HepG2 (cell line): ENCODE results near the gene RNFT2. TPM values are rescaled to one million over a fixed set of nuclear protein-coding genes. Genes with fewer than 3 reads are reported as not detected.

Experiments used
- ATAC-seq: fragments of 200-7000 bp; cut with Tn5 transposase; 3 replicates; pipeline ENCODE4 v1.9.1; 2020; ENCODE audit warnings: mild to moderate bottlenecking, moderate library complexity
- BruUV-seq: library from RNA; stranded (reverse); fragments of 400-500 nt; replicated peaks from 2 replicates; lab custom pipeline; 2021; lab: Mats Ljungman, UMichigan
- CTCF ChIA-PET: fragments of 300-600 bp; formaldehyde crosslinking; extraction: SDS; loops from one replicate; lab custom pipeline; 2021; ENCODE audit warnings: low total read pairs, inconsistent platforms, low intra/inter-chr PET ratio; lab: Yijun Ruan, JAX
- POLR2A ChIA-PET: fragments of 350-600 bp; sonication (Branson Sonifier 250); formaldehyde crosslinking; loops from one replicate; lab custom pipeline; 2020; ENCODE audit warnings: antibody characterized with exemption, inconsistent platforms; lab: Yijun Ruan, JAX
- DNase-seq: peaks from one replicate; pipeline ENCODE4 v3.0.0-alpha.2; 2015; ENCODE audit warnings: low spot score
- FAIRE-seq: peaks from 3 replicates; lab custom pipeline; 2011; peaks lifted over from hg19 to GRCh38; lab: Jason Lieb, UNC
- H2AFZ ChIP-seq: one replicate; pipeline ENCODE4 v1.6.1; 2011; ENCODE audit warnings: low read length, inconsistent platforms
- H3K27ac ChIP-seq: fragments of 300-600 bp; 3 replicates; pipeline ENCODE4 v1.8.0; 2011; ENCODE audit warnings: mixed run types, mild to moderate bottlenecking, mixed read lengths, low read length, inconsistent platforms; ENCODE audit not compliant: insufficient read depth; ENCODE audit errors: extremely low read length
- H3K27me3 ChIP-seq, 2 experiments: fragments of 200-600 bp in 1 of 2; 2 replicates in 1 of 2; 3 replicates in 1 of 2; pipeline versions ENCODE4 v1.6.0 to v1.8.0; 2011; ENCODE audit warnings: low read length in 2 of 2, mild to moderate bottlenecking in 2 of 2, moderate library complexity in 2 of 2, inconsistent platforms in 1 of 2; ENCODE audit not compliant: insufficient read depth in 2 of 2, control insufficient read depth in 1 of 2
- H3K36me3 ChIP-seq, 2 experiments: fragments of 200-600 bp in 1 of 2; replicated peaks in 1 of 2; 2 replicates in 1 of 2; 3 replicates in 1 of 2; pipeline versions ENCODE4 v1.5.1 to v1.8.0; 2011; ENCODE audit warnings: low read length in 2 of 2, inconsistent platforms in 1 of 2; ENCODE audit not compliant: insufficient read depth in 2 of 2, control insufficient read depth in 1 of 2
- H3K4me1 ChIP-seq: 2 replicates; pipeline ENCODE4 v1.5.1; 2012; ENCODE audit warnings: low read length, inconsistent platforms; ENCODE audit not compliant: insufficient read depth
- H3K4me2 ChIP-seq: 2 replicates; pipeline ENCODE4 v1.6.0; 2011; ENCODE audit warnings: low read depth, low read length, inconsistent platforms
- H3K4me3 ChIP-seq, 3 experiments: fragments of 200-600 bp in 1 of 3; sonication (generic), shearing (Covaris generic) in 1 of 3; replicated peaks in 1 of 3; 2 replicates each; pipeline ENCODE4 v1.5.1; 2011 to 2016; ENCODE audit warnings: low read length in 3 of 3, inconsistent platforms in 2 of 3, low read depth in 2 of 3, mild to moderate bottlenecking in 2 of 3, control low read depth in 1 of 3, mixed read lengths in 1 of 3; ENCODE audit not compliant: insufficient read depth in 1 of 3
- H3K79me2 ChIP-seq: one replicate; pipeline ENCODE4 v1.6.1; 2011; ENCODE audit warnings: low read length, inconsistent platforms; ENCODE audit not compliant: insufficient read depth
- H3K9ac ChIP-seq: 2 replicates; pipeline ENCODE4 v1.6.0; 2011; ENCODE audit warnings: mild to moderate bottlenecking, low read depth, low read length, inconsistent platforms; ENCODE audit not compliant: insufficient read depth
- H3K9me3 ChIP-seq: 2 replicates; pipeline ENCODE4 v1.5.1; 2012; ENCODE audit warnings: mild to moderate bottlenecking, low read length
- H4K20me1 ChIP-seq: 2 replicates; pipeline ENCODE4 v1.6.0; 2011; ENCODE audit warnings: inconsistent platforms, mild to moderate bottlenecking, low read length, moderate library complexity; ENCODE audit not compliant: insufficient read depth
- E2F2 ChIP-seq: sonication (generic); formaldehyde crosslinking; IDR thresholded peaks from 2 replicates; pipeline ENCODE4 v1.4.0; 2020; ENCODE audit warnings: missing genetic modification reagents, borderline replicate concordance
- HDAC1 ChIP-seq: sonication (generic); formaldehyde crosslinking; IDR thresholded peaks from 2 replicates; pipeline ENCODE4 v1.5.1; 2020; ENCODE audit warnings: mild to moderate bottlenecking, missing genetic modification reagents
- HMG20B ChIP-seq: conservative IDR thresholded peaks from 2 replicates; pipeline ENCODE4 v1.6.1; 2016; ENCODE audit warnings: missing genetic modification reagents, missing compliant biosample characterization
- HNRNPH1 ChIP-seq: fragments of 200-400 bp; formaldehyde crosslinking; optimal IDR thresholded peaks from 2 replicates; pipeline ENCODE3; 2017; ENCODE audit warnings: mild to moderate bottlenecking, low read depth, low read length
- HNRNPUL1 ChIP-seq: fragments of 200-400 bp; formaldehyde crosslinking; IDR thresholded peaks from 2 replicates; pipeline ENCODE4 v1.6.1; 2017; ENCODE audit warnings: low read depth, mild to moderate bottlenecking, low read length, moderate library complexity
- KDM4B ChIP-seq: sonication (generic); formaldehyde crosslinking; IDR thresholded peaks from 2 replicates; pipeline ENCODE4 v1.4.0; 2020; ENCODE audit warnings: missing genetic modification reagents
- KMT2A ChIP-seq: sonication (generic); formaldehyde crosslinking; IDR thresholded peaks from 2 replicates; pipeline ENCODE4 v1.4.0; 2020; ENCODE audit warnings: missing genetic modification reagents
- NR2F2 ChIP-seq: IDR thresholded peaks from 2 replicates; pipeline ENCODE4 v1.6.1; 2012; ENCODE audit warnings: low read depth, inconsistent platforms, borderline replicate concordance
- PRPF4 ChIP-seq: fragments of 200-400 bp; formaldehyde crosslinking; IDR thresholded peaks from 2 replicates; pipeline ENCODE4 v1.6.1; 2016; ENCODE audit warnings: low read length, low read depth; ENCODE audit not compliant: poor library complexity, severe bottlenecking
- TAF1 ChIP-seq: sonication (generic); formaldehyde crosslinking; IDR thresholded peaks from 2 replicates; pipeline ENCODE4 v1.4.0; 2020; ENCODE audit warnings: missing genetic modification reagents
- TOPORS ChIP-seq: sonication (generic); formaldehyde crosslinking; IDR thresholded peaks from 2 replicates; pipeline ENCODE4 v1.8.0; 2023; ENCODE audit warnings: mild to moderate bottlenecking, missing genetic modification reagents
- ZIK1 ChIP-seq: sonication (generic); formaldehyde crosslinking; IDR thresholded peaks from 2 replicates; pipeline ENCODE4 v1.5.0; 2020; ENCODE audit warnings: mild to moderate bottlenecking, low read depth, missing genetic modification reagents, borderline replicate concordance
- ZKSCAN5 ChIP-seq: sonication (generic); formaldehyde crosslinking; IDR thresholded peaks from 2 replicates; pipeline ENCODE4 v1.5.1; 2020; ENCODE audit warnings: mild to moderate bottlenecking, missing genetic modification reagents
- ZMYM3 ChIP-seq: sonication (generic); formaldehyde crosslinking; IDR thresholded peaks from 2 replicates; pipeline ENCODE4 v1.5.1; 2020; ENCODE audit warnings: mild to moderate bottlenecking, missing genetic modification reagents
- ZNF33A ChIP-seq: sonication (generic); formaldehyde crosslinking; IDR thresholded peaks from 2 replicates; pipeline ENCODE4 v1.5.1; 2020; ENCODE audit warnings: missing genetic modification reagents, mild to moderate bottlenecking, moderate library complexity, borderline replicate concordance
- ZNF431 ChIP-seq: sonication (generic); formaldehyde crosslinking; IDR thresholded peaks from 2 replicates; pipeline ENCODE4 v1.9.0; 2022; ENCODE audit warnings: missing genetic modification reagents, low read depth, mild to moderate bottlenecking, borderline replicate concordance
- ZNF501 ChIP-seq: sonication (generic); formaldehyde crosslinking; IDR thresholded peaks from 2 replicates; pipeline ENCODE4 v1.5.1; 2020; ENCODE audit warnings: mild to moderate bottlenecking, moderate library complexity, missing genetic modification reagents
- ZNF747 ChIP-seq: sonication (generic); formaldehyde crosslinking; IDR thresholded peaks from 2 replicates; pipeline ENCODE4 v1.8.1; 2023; ENCODE audit warnings: missing genetic modification reagents, mild to moderate bottlenecking, borderline replicate concordance
- ZNF784 ChIP-seq: sonication (generic); formaldehyde crosslinking; IDR thresholded peaks from 2 replicates; pipeline ENCODE4 v1.5.1; 2020; ENCODE audit warnings: missing genetic modification reagents, mild to moderate bottlenecking, borderline replicate concordance
- WGBS: methylation state at CpG from one replicate; pipeline ENCODE4 v1.1.6; 2017; ENCODE audit warnings: low lambda C conversion rate; 5-methylcytosine and 5-hydroxymethylcytosine counted together
- in situ Hi-C: cut with HindIII; loops from 2 replicates; pipeline ENCODE4 v1.10.0; 2017; ENCODE audit warnings: low pct_unique_long_range_greater_than_20kb; ENCODE audit not compliant: extremely low pct_ligation_motif_present
- intact Hi-C: fragments of 100-400 bp; cut with micrococcal nuclease; formaldehyde crosslinking; loops from one replicate; pipeline ENCODE4 v1.10.0; 2022; ENCODE audit not compliant: unreplicated experiment
- polyA plus RNA-seq, 8 experiments: library from polyadenylated mRNA; depleted of rRNA in 3 of 8; stranded (reverse) in 7 of 8; unstranded in 1 of 8; fragments of >200 nt; fragmentation: Illumina TruSeq in 4 of 8; extraction: Trizol in 4 of 8; gene quantifications; 2 replicates each; pipeline versions ENCODE4 v1.2.1 to v1.2.3, GENCODE V29; 2011 to 2016; ENCODE audit warnings: low read depth in 4 of 8, missing spikeins in 1 of 8, mixed read lengths in 1 of 8; ENCODE audit not compliant: insufficient read depth in 1 of 8
- total RNA-seq, 5 experiments: library from RNA; depleted of rRNA; stranded (reverse); fragments of >200 nt; fragmentation: Illumina TruSeq; extraction: Trizol; gene quantifications; 2 replicates each; pipeline ENCODE4 v1.2.3, GENCODE V29; 2016; ENCODE audit warnings: low read depth in 1 of 5
- TF ChIP-seq, protein P1 (sequence below): sonication (generic); formaldehyde crosslinking; IDR thresholded peaks from 2 replicates; pipeline ENCODE4 v1.4.0; 2020; ENCODE audit warnings: mild to moderate bottlenecking, missing genetic modification reagents, borderline replicate concordance

RNFT2 gene
- total and polyA plus RNA-seq, 2 of the 13 experiments (the other 11 are each of a cell fraction or from before 2014, with no cell fraction given), result 3.3 to 8.3 TPM

DNA sequence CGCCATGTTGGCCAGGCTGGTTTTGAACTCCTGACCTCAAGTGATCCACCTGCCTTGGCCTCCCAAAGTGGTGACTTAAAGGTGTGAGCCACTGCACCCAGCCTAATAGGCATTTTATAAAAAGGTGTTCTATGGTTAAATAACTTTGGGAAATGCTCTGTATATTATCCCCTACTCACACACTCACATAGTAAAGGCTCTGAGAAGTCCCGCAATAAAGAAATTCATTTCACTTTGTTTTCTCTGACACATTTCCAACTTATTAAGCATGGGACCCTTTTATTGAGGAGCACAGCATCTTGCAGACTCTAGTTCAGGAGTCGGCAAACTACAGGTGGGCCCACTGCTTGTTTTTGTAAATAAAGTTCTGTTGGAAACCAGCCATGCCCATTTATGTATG, 63.9 kb downstream of the RNFT2 start:
- Histone ChIP-seq H3K9me3 (no peaks in the 10 kb centered on the region), H2AFZ (no peak overlapping the region), H3K27ac (no peak overlapping the region), H3K4me3 (no peak overlapping the region), H3K79me2 (no peaks in the 10 kb centered on the region), H3K36me3 (peaks cover 2 to 3% of the 10 kb centered on the region in 2 experiments; a peak in 1 of 5 replicates), H3K4me2 (no peak overlapping the region), H3K9ac (no peak overlapping the region), H3K27me3 (no peaks in the 10 kb centered on the region), H3K4me1 (no peaks in the 10 kb centered on the region), H4K20me1 (no peaks in the 10 kb centered on the region)
- ChIA-PET POLR2A (no interaction called here), CTCF (no interaction called here)
- TF ChIP-seq HMG20B (CRISPR knock-in tag) (no peak), ZIK1 (CRISPR knock-in tag) (no peak), ZNF501 (CRISPR knock-in tag) (no peak), HDAC1 (CRISPR knock-in tag) (no peak), HNRNPH1 (no peak), ZNF784 (no peak), ZKSCAN5 (CRISPR knock-in tag) (no peak), ZNF33A (CRISPR knock-in tag) (no peak), HNRNPUL1 (no peak), PRPF4 (no peak), ZNF431 (CRISPR knock-in tag) (no peak), TOPORS (CRISPR knock-in tag) (no peak), NR2F2 (no peak), KMT2A (CRISPR knock-in tag) (no peak), E2F2 (CRISPR knock-in tag) (no peak), ZMYM3 (CRISPR knock-in tag) (no peak), KDM4B (no peak), ZNF747 (no peak), TAF1 (CRISPR knock-in tag) (no peak)
- TF ChIP-seq, protein P1, sequence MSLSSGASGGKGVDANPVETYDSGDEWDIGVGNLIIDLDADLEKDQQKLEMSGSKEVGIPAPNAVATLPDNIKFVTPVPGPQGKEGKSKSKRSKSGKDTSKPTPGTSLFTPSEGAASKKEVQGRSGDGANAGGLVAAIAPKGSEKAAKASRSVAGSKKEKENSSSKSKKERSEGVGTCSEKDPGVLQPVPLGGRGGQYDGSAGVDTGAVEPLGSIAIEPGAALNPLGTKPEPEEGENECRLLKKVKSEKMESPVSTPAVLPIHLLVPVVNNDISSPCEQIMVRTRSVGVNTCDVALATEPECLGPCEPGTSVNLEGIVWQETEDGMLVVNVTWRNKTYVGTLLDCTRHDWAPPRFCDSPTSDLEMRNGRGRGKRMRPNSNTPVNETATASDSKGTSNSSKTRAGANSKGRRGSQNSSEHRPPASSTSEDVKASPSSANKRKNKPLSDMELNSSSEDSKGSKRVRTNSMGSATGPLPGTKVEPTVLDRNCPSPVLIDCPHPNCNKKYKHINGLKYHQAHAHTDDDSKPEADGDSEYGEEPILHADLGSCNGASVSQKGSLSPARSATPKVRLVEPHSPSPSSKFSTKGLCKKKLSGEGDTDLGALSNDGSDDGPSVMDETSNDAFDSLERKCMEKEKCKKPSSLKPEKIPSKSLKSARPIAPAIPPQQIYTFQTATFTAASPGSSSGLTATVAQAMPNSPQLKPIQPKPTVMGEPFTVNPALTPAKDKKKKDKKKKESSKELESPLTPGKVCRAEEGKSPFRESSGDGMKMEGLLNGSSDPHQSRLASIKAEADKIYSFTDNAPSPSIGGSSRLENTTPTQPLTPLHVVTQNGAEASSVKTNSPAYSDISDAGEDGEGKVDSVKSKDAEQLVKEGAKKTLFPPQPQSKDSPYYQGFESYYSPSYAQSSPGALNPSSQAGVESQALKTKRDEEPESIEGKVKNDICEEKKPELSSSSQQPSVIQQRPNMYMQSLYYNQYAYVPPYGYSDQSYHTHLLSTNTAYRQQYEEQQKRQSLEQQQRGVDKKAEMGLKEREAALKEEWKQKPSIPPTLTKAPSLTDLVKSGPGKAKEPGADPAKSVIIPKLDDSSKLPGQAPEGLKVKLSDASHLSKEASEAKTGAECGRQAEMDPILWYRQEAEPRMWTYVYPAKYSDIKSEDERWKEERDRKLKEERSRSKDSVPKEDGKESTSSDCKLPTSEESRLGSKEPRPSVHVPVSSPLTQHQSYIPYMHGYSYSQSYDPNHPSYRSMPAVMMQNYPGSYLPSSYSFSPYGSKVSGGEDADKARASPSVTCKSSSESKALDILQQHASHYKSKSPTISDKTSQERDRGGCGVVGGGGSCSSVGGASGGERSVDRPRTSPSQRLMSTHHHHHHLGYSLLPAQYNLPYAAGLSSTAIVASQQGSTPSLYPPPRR (CRISPR knock-in tag), result no peak
- WGBS, result 92% methylated on average over 3 of the region's 3 CpGs
- FAIRE-seq, result no peak
- in situ Hi-C loops, result no loop called here
- no TSS peak for BruUV-seq
- ATAC-seq, result no peak
- intact Hi-C loops, result no loop called here
- DNase-seq, result no peak
